ENCODE data around the gene IL36RN.

GRCh38 chr2:113039158-113039557 is 19.8 kb upstream of the IL36RN start:
- TF ChIP-seq, protein P1, sequence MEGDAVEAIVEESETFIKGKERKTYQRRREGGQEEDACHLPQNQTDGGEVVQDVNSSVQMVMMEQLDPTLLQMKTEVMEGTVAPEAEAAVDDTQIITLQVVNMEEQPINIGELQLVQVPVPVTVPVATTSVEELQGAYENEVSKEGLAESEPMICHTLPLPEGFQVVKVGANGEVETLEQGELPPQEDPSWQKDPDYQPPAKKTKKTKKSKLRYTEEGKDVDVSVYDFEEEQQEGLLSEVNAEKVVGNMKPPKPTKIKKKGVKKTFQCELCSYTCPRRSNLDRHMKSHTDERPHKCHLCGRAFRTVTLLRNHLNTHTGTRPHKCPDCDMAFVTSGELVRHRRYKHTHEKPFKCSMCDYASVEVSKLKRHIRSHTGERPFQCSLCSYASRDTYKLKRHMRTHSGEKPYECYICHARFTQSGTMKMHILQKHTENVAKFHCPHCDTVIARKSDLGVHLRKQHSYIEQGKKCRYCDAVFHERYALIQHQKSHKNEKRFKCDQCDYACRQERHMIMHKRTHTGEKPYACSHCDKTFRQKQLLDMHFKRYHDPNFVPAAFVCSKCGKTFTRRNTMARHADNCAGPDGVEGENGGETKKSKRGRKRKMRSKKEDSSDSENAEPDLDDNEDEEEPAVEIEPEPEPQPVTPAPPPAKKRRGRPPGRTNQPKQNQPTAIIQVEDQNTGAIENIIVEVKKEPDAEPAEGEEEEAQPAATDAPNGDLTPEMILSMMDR (conservative IDR thresholded peaks at IDR 0.05; ENCODE audit: low read depth, low read length): no peak
- no peak for TF ChIP-seq EZH2 (IDR thresholded peaks at IDR 0.05; ENCODE audit: low read length, unreplicated experiment)

Measured in PC-3 (cell line).